Right ventricle myocardium superior (tissue), 1 donor: ENCODE measurements around the gene ATP9A. TPM values are rescaled to one million over a fixed set of nuclear protein-coding genes. Genes with fewer than 3 reads are reported as not detected.
A peak's percentile ranks its signal among the peaks of the same experiment; 100 is the strongest.
"Not testable (repeated sequence)": the region's sequence is repeated elsewhere in the genome, so short reads cannot be mapped to it uniquely, and the experiment has no call there.

Experiments used
- ATAC-seq: fragments of 200-7000 bp; cut with Tn5 transposase; one replicate; pipeline ENCODE4 v1.9.1; 2020; ENCODE audit warnings: mild to moderate bottlenecking; ENCODE audit not compliant: poor library complexity
- DNase-seq: peaks from one replicate; pipeline ENCODE4 v3.0.0-alpha.2; 2020
- intact Hi-C: fragments of 100-400 bp; cut with DNase I; formaldehyde crosslinking; loops from one replicate; pipeline ENCODE4 v1.11.2; 2022
- long read RNA-seq: library from polyadenylated mRNA; unstranded; transcript quantifications from one replicate; pipeline ENCODE4 v2.0.0, GENCODE V29; 2021
- total RNA-seq: library from RNA; stranded (reverse); fragmentation: NEBNext Ultra II Directional; extraction: Animal tissue kit (Norgen Biotek cat#: 25700); gene quantifications from one replicate; pipeline ENCODE4 v1.2.1, GENCODE V29; 2021
- donor health status: DM: no; HTN: yes; CAD: no; lungs with severe emphysema.

Gene ATP9A, protein sequence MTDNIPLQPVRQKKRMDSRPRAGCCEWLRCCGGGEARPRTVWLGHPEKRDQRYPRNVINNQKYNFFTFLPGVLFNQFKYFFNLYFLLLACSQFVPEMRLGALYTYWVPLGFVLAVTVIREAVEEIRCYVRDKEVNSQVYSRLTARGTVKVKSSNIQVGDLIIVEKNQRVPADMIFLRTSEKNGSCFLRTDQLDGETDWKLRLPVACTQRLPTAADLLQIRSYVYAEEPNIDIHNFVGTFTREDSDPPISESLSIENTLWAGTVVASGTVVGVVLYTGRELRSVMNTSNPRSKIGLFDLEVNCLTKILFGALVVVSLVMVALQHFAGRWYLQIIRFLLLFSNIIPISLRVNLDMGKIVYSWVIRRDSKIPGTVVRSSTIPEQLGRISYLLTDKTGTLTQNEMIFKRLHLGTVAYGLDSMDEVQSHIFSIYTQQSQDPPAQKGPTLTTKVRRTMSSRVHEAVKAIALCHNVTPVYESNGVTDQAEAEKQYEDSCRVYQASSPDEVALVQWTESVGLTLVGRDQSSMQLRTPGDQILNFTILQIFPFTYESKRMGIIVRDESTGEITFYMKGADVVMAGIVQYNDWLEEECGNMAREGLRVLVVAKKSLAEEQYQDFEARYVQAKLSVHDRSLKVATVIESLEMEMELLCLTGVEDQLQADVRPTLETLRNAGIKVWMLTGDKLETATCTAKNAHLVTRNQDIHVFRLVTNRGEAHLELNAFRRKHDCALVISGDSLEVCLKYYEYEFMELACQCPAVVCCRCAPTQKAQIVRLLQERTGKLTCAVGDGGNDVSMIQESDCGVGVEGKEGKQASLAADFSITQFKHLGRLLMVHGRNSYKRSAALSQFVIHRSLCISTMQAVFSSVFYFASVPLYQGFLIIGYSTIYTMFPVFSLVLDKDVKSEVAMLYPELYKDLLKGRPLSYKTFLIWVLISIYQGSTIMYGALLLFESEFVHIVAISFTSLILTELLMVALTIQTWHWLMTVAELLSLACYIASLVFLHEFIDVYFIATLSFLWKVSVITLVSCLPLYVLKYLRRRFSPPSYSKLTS
- total RNA-seq = 18.0 TPM
- long read RNA-seq, full-length matches to known transcripts = 5 of 13 reads
- long read RNA-seq, partial matches to known transcripts = 4 of 13 reads
- long read RNA-seq, other reads (novel, unspliced or antisense) = 4 of 13 reads

DNA sequence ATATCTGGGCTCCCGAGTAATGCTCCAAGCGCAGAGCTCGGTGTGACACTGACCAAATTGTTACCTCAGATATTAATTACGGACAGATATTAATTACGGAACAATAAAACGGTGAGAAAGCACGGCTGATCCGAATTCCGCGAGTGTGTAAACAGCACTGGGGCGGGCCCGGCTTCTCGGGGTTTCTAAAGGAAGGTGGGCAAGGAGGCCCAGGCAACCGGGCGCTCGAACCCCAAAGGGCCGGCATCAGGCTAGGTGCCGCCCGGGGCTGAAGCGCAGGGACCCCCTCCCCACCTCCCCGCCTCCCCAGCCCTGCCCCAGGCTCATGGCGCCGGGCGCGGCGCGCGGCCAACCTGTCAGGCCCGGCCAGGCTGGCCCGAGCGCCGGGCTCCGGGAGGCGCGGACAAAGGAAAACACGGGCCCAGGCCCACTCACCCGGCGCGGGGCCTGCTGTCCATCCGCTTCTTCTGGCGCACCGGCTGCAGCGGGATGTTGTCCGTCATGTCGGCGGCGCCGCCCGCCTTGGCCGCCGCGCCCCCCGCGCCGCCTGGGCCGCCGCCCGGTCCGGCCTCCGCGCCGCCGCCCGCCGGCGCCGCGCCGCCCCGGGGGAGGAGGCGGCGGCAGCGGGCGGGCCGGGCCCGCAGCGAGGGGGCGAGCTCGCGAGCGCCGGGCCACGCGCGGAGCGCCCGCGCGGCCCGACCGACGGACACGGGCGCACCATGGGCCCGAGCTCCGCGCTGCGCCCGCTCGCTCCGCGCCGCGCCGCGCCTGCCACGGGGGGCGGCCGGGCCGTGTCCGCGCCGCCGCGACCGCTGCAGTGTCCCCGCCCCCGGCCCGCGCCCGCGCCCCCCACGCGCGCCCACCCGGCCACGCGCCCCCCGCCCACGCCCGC, at the start of gene ATP9A:
TSS of gene ATP9A (minus strand) at position 524 of the 892 bp plus-strand sequence. CDS start at position 503, 21 bp downstream.
- DNase-seq (peak; percentile 55), ATAC-seq (peak; percentile 76)
- intact Hi-C loops = no loop called here

DNA sequence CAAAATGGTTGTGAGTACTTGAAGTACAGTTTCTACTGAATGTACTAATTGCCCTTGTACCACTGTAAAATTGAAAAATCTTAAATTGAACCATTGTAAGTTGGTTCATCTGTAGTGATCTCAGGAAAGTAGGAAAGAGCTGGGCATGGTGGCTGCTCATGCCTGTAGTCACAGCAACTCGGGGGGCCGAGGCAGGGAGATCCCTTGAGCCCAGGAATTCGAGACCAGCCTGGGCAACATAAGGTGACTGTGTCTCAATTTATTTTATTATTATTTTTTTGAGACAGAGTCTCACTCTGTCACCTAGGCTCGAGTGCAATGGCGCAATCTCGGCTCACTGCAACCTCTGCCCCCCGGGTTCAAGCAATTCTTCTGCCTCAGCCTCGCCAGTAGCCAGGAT, 48.7 kb upstream of the ATP9A start:
- ATAC-seq, DNase-seq, intact Hi-C loops: not testable (repeated sequence)

DNA sequence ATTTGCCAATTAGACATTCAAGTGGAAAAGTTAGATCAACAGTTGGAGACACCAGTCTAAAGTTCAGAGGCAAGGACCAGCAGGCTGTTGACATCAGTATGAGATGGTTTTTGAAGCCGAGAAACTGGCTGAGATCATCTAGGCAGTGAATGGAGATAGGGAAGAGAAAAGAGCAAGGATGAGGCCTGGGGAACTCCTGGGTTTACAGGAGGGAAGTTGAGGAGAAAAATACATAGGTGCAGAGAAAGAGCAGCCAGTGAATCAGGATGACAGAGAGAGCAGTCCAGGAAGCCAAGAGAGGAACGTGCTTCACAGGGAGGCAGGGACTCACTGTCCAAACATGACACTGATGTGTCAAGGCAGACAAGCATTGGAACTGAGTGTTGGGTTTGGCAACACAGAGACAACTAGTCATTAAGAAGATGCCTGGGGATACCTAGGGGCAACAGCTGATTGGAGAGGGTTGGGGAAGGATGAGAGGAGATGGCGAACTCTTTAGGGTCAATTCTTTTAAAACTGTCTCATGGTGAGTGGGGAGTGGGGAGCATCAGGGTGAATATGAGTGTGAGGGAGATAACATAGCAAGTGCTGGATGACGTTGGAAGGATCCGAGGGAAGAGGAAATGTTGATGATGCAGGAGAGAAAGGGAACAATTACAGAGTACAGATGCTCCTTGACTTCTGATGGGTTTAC, 47.3 kb upstream of the ATP9A start:
- no peak for DNase-seq

DNA sequence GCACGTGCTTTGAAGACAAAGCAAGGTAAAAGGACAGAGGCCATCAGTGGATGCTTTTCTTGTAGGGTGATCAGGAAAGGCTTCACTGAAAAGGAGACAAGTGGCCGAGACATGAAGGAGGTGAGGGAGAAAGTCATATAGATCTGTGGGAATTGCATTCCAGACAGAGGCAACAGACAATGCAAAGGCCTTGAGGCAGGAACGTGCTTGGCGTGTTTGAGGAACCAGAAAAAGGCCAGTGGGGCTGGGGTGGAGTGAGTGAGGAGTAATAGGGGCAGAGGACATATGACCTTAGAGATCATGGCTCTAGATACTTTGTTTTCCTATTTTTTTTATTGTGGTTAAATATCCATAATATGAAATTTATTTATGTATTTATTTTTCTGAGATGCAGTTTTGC, 44.7 kb upstream of the ATP9A start:
- DNase-seq (no peak), ATAC-seq (no peak)
- intact Hi-C loops = no loop called here

More for the DNA sequence above, 47.3 kb upstream of the ATP9A start:
- no peak for ATAC-seq
- intact Hi-C loops = no loop called here

DNA sequence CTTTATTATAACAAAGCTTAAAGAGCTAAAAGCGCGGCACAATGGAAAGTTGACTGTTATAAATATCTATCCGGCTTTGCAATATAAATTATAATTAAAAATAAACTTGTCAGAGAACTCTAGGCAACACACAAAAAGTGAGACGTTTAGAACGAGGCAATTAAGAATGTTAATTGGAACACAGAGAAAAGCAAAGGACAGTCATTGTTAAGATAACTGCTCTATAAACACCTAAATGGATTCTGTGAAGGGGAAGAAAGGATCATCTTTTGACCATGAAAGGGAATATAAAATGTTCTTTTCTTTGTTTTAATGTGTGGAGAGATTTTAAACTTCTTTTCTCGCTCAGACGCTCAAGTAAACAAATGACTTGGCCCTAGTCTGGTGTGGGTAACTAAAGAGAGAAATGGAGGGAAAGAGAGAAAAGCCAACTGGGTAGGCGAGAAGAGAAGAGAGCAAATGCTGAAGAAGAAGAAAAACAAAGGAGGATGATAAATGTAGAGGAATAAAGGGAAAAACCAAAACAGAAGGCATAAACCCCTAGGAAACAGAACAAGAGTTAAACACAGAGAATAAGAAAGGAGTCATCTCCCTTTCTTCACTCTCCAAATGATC, 43.4 kb upstream of the ATP9A start:
- DNase-seq = no peak
- intact Hi-C loops = no loop called here
- ATAC-seq = no peak

DNA sequence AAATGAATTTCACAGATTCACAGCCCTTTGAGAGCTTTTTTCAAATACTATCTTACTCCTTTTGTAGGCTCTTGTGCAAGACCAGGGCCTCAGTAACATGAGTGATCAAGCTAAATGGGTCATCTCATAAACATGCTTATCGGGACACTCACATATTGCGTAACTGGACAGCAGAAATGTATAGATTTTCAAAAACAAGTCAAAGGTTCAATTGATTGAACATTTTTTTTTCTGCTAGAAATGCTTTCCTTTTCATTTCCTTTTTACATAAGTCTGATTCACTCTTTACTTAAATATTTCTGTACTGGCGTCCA, 42.8 kb upstream of the ATP9A start:
- no peak for ATAC-seq
- intact Hi-C loops = no loop called here
- DNase-seq = no peak

DNA sequence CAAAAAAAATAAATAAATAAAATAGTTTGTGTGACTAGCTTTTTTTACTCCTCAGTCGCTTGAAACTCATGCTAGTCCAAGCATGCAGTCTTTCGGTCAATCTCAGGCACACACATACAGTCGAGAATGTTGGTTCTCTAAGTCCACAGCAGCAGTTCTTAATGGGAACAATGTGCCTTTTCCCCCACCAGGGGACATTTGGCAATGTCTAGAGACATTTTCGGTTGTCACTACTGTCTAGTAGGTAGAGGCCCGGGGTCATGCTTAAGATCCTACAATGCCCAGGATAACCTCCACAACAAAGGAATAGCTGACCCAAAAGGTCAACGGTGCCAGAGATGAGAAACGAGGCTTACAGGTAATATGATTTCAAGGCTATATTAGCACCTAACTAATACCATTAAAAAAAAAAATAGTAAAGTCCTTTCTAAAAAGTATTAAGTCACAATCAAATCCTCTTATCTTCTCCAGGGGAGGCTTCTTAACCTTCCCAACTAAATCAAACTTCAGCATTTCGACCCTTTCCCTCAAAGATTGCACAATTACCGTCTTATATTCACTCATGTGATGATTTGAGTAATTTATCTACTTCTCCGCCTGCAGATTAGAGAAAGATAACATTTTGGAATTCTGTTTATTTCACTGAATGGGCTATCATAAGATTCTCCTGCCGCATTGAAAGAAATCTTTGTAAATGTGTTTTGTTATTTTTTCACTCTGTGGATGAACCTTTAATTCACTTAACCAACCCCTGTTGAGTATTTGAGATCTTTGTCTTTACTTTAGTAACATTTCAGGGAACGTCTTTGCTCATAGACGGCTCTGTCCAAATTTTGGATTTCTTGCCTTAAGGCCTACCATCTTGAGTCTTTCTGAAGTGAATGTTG, 42.2 kb upstream of the ATP9A start:
- intact Hi-C loops = no loop called here
- ATAC-seq (no peak), DNase-seq (no peak)

DNA sequence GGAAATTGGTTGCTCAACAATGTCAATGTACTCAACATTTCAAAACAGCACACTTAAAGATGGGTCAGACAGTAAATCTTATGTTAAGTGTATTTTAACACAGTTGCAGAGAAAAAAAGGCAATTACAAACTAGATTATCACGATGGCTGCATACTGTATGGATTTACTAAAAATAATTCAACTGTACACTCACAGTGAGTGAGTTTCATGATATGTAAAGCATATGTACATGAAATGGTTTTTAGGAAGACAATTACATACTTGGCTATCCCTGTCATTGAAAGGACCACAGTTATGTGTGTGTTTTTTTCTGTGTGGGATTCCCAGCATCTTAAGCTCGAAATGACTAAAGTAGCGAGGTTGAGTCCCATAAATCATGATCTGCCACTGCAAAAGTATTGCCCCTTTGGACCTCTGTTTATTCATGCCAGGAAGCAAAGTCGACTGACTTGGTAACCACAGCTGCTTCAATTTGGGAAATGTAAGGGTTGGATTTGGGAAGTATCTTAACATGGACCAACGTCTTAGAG, 39.6 kb upstream of the ATP9A start:
- DNase-seq = no peak
- no peak for ATAC-seq
- intact Hi-C loops = no loop called here

DNA sequence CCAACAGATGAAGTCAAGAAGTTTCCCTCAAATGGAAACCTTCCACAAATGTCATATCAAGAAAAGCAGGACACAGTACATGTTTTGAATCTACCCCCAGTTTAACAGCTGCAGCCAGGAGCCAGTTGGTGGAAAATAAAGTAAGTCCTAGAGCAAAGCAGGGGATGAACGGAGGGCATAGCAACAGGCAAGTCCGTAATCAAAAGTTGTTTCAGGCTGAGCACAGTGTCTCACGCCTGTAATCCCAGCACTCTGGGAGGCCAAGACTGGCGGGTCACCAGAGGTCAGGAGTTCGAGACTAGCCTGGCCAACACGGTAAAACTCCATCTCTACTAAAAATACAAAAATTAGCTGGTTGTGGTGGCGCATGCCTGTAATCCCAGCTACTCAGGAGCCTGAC, 36.6 kb upstream of the ATP9A start:
- no peak for ATAC-seq
- intact Hi-C loops = no loop called here
- DNase-seq = no peak

DNA sequence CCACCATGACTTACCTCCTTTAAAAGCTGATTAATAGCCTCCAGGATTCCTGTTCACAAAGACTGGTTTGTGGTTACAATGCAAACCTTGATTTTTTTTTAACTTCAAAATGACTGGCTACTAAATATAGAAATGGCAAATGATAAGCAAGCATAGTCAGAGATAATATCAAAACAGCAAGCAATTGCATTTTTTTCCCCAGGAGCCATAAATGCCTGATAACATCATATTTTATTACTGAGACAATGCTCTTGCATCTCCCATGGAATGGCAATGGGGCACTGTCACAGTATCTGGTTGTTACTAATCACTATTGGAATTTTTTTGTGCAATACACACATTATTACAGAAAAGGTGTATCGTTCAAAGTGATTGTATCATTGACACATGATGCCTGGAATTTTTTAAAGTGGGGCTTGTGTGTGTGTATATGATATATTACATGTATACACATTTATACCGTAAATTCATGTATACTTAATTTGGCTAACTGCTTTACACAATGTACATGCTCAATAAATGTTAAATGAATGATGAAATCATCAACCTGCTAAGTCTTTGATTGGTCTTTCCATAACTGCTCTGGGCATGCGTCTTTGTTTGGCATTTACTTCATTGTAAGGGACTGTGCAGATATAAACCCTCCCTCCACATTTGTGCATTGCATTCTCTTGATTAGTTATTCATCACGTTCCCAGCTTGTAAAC, 35.1 kb upstream of the ATP9A start:
- intact Hi-C loops = no loop called here
- no peak for ATAC-seq
- no peak for DNase-seq

DNA sequence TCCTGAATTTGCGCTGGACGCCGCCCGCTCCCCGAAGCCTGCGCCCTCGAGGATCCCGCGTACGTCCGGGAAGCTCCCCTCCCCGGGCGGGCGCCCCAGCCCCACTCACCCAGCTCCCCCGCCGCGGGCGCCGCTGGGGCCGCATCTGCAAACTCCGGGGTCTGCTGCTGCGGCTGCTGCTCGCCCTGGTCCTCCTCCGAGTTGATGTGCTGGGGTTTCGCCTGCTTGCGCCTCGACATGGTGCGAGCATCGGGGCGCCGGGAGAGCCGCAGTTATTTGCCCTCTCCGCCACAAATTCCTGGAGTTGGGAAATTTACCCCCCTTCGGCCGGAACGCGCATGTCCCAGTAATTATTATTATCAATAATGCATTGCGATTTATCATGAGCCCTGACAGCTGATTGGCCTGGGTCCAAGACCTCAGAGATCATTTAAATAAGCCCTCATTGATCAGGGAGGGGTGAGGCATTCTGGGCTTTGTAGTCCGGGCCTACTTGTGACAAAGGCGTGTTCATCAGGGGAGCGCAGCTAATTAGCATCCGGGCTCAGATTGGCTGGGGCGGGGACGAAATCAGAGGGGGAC, 34.1 kb upstream of the ATP9A start, which contains the start of gene SALL4:
TSS of gene SALL4 (minus strand) at position 352 of the 582 bp plus-strand sequence. CDS start at position 239, 113 bp downstream.
- DNase-seq (no peak), ATAC-seq (no peak)
- intact Hi-C loops = no loop called here

DNA sequence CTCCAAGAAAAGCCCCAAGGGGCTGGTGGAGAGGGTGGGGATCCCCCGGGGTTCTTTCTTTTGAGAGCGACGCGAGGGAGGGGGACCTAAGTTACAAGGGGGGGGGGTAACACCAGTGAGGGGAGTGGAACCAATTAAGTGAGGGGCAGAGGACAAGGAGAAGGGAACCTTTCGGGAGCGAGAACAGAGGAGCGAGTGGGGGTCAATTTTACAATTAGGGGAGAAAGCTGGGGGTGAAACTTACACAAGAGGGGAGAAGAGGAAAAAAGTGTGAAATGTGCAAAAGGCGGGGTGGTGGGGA, 33.6 kb upstream of the ATP9A start:
- DNase-seq (no peak), ATAC-seq (no peak)
- intact Hi-C loops = no loop called here

DNA sequence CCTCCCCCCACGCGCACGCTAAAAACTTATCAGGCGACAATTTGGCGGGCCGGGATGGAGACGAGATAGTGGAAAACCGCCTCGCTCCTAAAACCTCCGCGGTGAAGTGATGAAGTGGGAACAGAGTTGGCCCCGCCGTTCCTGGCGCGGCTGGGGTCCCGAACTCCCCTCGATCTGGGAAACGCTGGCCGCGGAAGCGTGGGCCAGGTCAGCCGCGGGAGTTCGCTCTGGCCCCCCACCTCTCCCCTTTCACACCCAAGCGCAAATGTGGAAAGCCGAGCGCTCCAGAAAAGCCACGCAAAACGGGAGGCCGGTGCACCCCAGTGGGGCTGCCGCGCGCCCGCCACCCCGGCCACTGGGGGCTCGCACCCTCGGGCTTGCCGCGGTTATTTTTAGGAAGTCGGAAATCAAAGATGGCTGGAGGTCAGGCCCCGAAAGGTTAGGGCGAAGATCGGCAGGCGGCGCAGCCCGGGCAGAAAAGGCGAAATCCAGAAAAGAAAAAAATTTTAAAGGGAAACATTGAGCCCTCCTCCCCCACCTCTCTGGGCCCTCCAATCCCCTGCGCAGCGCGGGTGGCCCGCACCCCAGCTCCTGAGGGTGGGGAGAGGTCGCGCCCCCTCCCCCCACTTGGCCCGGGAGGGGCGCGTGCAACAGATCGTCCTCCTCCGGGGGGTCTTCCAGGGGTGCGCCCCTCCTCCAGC, 33.1 kb upstream of the ATP9A start:
- intact Hi-C loops = no loop called here

DNA sequence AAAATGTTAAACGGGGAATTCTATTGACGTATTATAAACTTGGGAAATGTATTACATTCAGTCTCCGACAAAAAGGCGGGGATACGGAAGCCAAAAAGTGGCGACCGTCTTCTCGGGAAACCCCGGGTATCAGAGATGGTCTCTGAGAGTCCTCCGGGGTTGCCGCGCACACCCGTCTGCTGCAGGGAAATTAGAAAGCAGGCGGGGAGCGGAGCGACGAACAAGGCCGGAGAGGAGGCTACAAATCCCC, 32.6 kb upstream of the ATP9A start:
- DNase-seq (no peak), ATAC-seq (no peak)
- intact Hi-C loops = no loop called here

More for the DNA sequence above, 33.1 kb upstream of the ATP9A start:
- ATAC-seq (peak; percentile 31), DNase-seq (no peak)
